DMS114 treated with DMSO at 0.1 percent for 48 hours (cell line): ENCODE measurements around the gene SNRPA.
"Not testable (repeated sequence)": the region's sequence is repeated elsewhere in the genome, so short reads cannot be mapped to it uniquely, and the experiment has no call there.

Experiments used
- DNase-seq: peaks from one replicate; lab custom pipeline; 2025; ENCODE audit not compliant: unreplicated experiment; lab: John Stamatoyannopoulos, UW

SNRPA gene

GRCh38 chr19:40721140-40721486, 29.9 kb upstream of the SNRPA start:
- DNase-seq: no peak

- DNase-seq: no peak
Observed at GRCh38 chr19:40721936-40722661, 28.9 kb upstream of the SNRPA start.

- DNase-seq: no peak
Observed at GRCh38 chr19:40723661-40724254, 27.2 kb upstream of the SNRPA start.

- no peak for DNase-seq
Observed at GRCh38 chr19:40724315-40724714, 26.7 kb upstream of the SNRPA start.

- no peak for DNase-seq
Observed at GRCh38 chr19:40724855-40725254, 26.1 kb upstream of the SNRPA start.

- no peak for DNase-seq
Observed at GRCh38 chr19:40726279-40726678, 24.7 kb upstream of the SNRPA start.

GRCh38 chr19:40730065-40730464, 20.9 kb upstream of the SNRPA start:
- DNase-seq: not testable (repeated sequence)

- DNase-seq: not testable (repeated sequence)
Observed at GRCh38 chr19:40732304-40732703, 18.7 kb upstream of the SNRPA start.

- no peak for DNase-seq
Observed at GRCh38 chr19:40733149-40733548, 17.9 kb upstream of the SNRPA start.

GRCh38 chr19:40735013-40735771, 15.8 kb upstream of the SNRPA start:
- DNase-seq: no peak

GRCh38 chr19:40736661-40737060, 14.3 kb upstream of the SNRPA start:
- no peak for DNase-seq

- DNase-seq: no peak
Observed at GRCh38 chr19:40737102-40737644, 13.8 kb upstream of the SNRPA start.

- no peak for DNase-seq
Observed at GRCh38 chr19:40739030-40739839, 11.8 kb upstream of the SNRPA start.

GRCh38 chr19:40739871-40740703, 10.9 kb upstream of the SNRPA start:
- no peak for DNase-seq

GRCh38 chr19:40740747-40741146, 10.3 kb upstream of the SNRPA start:
- DNase-seq: no peak

- no peak for DNase-seq
Observed at GRCh38 chr19:40741527-40742390, 9.2 kb upstream of the SNRPA start.

GRCh38 chr19:40742477-40742876, 8.5 kb upstream of the SNRPA start:
- DNase-seq: no peak

GRCh38 chr19:40742886-40743285, 8.1 kb upstream of the SNRPA start:
- DNase-seq: no peak

- DNase-seq: no peak
Observed at GRCh38 chr19:40743926-40744325, 7.1 kb upstream of the SNRPA start.
